GM19099 (cell line): Measurements from ENCODE around the gene EPC2.
A peak's percentile ranks its signal among the peaks of the same experiment; 100 is the strongest.

Experiments
- POLR2A ChIP-seq: IDR thresholded peaks from 3 replicates; pipeline ENCODE4 v1.6.1; 2011; ENCODE audit warnings: low read depth; ENCODE audit not compliant: insufficient read length; ENCODE audit errors: extremely low read depth

EPC2 gene

GRCh38 chr2:148643998-148644882 is at the start of gene EPC2:
Gene EPC2, plus strand, starts transcription at chr2:148644751. Its CDS starts 267 bp downstream, at chr2:148645018.
- peak; percentile 91 for TF ChIP-seq POLR2A

- no peak for TF ChIP-seq POLR2A
Observed at GRCh38 chr2:148596018-148596417, 48.5 kb upstream of the EPC2 start.

- TF ChIP-seq POLR2A = no peak
Observed at GRCh38 chr2:148599109-148599991, 45.2 kb upstream of the EPC2 start.

GRCh38 chr2:148602885-148603561 is 41.5 kb upstream of the EPC2 start:
- no peak for TF ChIP-seq POLR2A

GRCh38 chr2:148603562-148603920 is 41.0 kb upstream of the EPC2 start:
- TF ChIP-seq POLR2A = no peak

- TF ChIP-seq POLR2A = no peak
Observed at GRCh38 chr2:148604927-148605326, 39.6 kb upstream of the EPC2 start.

GRCh38 chr2:148607566-148607965 is 37.0 kb upstream of the EPC2 start:
- TF ChIP-seq POLR2A = no peak

GRCh38 chr2:148613231-148614013 is 31.1 kb upstream of the EPC2 start:
- TF ChIP-seq POLR2A = no peak

- TF ChIP-seq POLR2A = no peak
Observed at GRCh38 chr2:148614014-148614321, 30.6 kb upstream of the EPC2 start.

- TF ChIP-seq POLR2A = peak; percentile 53
Observed at GRCh38 chr2:148614322-148615049, 30.1 kb upstream of the EPC2 start.

- TF ChIP-seq POLR2A = no peak
Observed at GRCh38 chr2:148615381-148615841, 29.1 kb upstream of the EPC2 start.

GRCh38 chr2:148616662-148617061 is 27.9 kb upstream of the EPC2 start:
- TF ChIP-seq POLR2A = no peak

- no peak for TF ChIP-seq POLR2A
Observed at GRCh38 chr2:148617219-148617618, 27.3 kb upstream of the EPC2 start.
